ENCODE measurements around the gene PRKAA1.
A peak's percentile ranks its signal among the peaks of the same experiment; 100 is the strongest.
"Not testable (repeated sequence)": the region's sequence is repeated elsewhere in the genome, so short reads cannot be mapped to it uniquely, and the experiment has no call there.

PRKAA1 gene

GRCh38 chr5:40825461-40826043 is 27.4 kb upstream of the PRKAA1 start:
- not testable (repeated sequence) for DNase-seq

- no peak for DNase-seq
These were observed 25.3 kb upstream of the PRKAA1 start for GRCh38 chr5:40823459-40823858.

- no peak for DNase-seq
These were observed 15.6 kb upstream of the PRKAA1 start for GRCh38 chr5:40813698-40814281.

GRCh38 chr5:40812125-40812524 is 14.0 kb upstream of the PRKAA1 start:
- no peak for DNase-seq

GRCh38 chr5:40801771-40802562 is 3.8 kb upstream of the PRKAA1 start:
- no peak for DNase-seq

- no peak for DNase-seq
These were observed 1.1 kb upstream of the PRKAA1 start for GRCh38 chr5:40799258-40799657.

- DNase-seq: no peak
These were observed 632 bp upstream of the PRKAA1 start for GRCh38 chr5:40798801-40799210.

- DNase-seq: peak; percentile 71
These were observed 732 bp downstream of the PRKAA1 start for GRCh38 chr5:40797273-40798011.

- no peak for DNase-seq
These were observed 1.7 kb downstream of the PRKAA1 start for GRCh38 chr5:40796487-40796889.

GRCh38 chr5:40794877-40795276 is 3.3 kb downstream of the PRKAA1 start:
- DNase-seq: not testable (repeated sequence)

GRCh38 chr5:40794340-40794739 is 3.8 kb downstream of the PRKAA1 start:
- DNase-seq: not testable (repeated sequence)

GRCh38 chr5:40792691-40793090 is 5.5 kb downstream of the PRKAA1 start:
- not testable (repeated sequence) for DNase-seq

GRCh38 chr5:40791715-40792139 is 6.4 kb downstream of the PRKAA1 start:
- DNase-seq: no peak

GRCh38 chr5:40790947-40791593 is 7.1 kb downstream of the PRKAA1 start:
- no peak for DNase-seq

- not testable (repeated sequence) for DNase-seq
These were observed 9.2 kb downstream of the PRKAA1 start for GRCh38 chr5:40788941-40789340.

- no peak for DNase-seq
These were observed 10.2 kb downstream of the PRKAA1 start for GRCh38 chr5:40787986-40788385.

GRCh38 chr5:40786664-40787063 is 11.5 kb downstream of the PRKAA1 start:
- not testable (repeated sequence) for DNase-seq

- DNase-seq: no peak
These were observed 13.3 kb downstream of the PRKAA1 start for GRCh38 chr5:40784916-40785315.

- DNase-seq: no peak
These were observed 14.0 kb downstream of the PRKAA1 start for GRCh38 chr5:40784027-40784653.

GRCh38 chr5:40781843-40782409 is 16.2 kb downstream of the PRKAA1 start:
- DNase-seq: no peak

GRCh38 chr5:40780858-40781257 is 17.3 kb downstream of the PRKAA1 start:
- DNase-seq: no peak

GRCh38 chr5:40780199-40780598 is 18.0 kb downstream of the PRKAA1 start:
- DNase-seq: no peak
